GM23248 (cell line): ENCODE measurements around the gene MAML3. TPM values are rescaled to one million over a fixed set of nuclear protein-coding genes. Genes with fewer than 3 reads are reported as not detected.

Source experiments
- DNase-seq: peaks from one replicate; pipeline ENCODE4 v3.0.0-alpha.2; 2015
- H2AFZ ChIP-seq: fragments of 200-600 bp; sonication (generic); 2 replicates; pipeline ENCODE4 v1.6.1; 2016; ENCODE audit warnings: antibody characterized with exemption
- H3F3A ChIP-seq: fragments of 200-600 bp; sonication (generic); 2 replicates; pipeline ENCODE4 v1.6.1; 2016; ENCODE audit warnings: mild to moderate bottlenecking, antibody characterized with exemption, mixed run types; ENCODE audit not compliant: insufficient read depth
- H3K27ac ChIP-seq: fragments of 200-600 bp; sonication (generic); 2 replicates; pipeline ENCODE4 v1.5.1; 2016; ENCODE audit warnings: mild to moderate bottlenecking
- H3K27me3 ChIP-seq: fragments of 200-600 bp; sonication (generic); replicated peaks from 2 replicates; pipeline ENCODE4 v1.6.1; 2016; ENCODE audit warnings: mild to moderate bottlenecking; ENCODE audit not compliant: insufficient read depth
- H3K36me3 ChIP-seq: fragments of 200-600 bp; sonication (generic); 2 replicates; pipeline ENCODE4 v1.6.1; 2016; ENCODE audit warnings: low read depth, mild to moderate bottlenecking
- H3K4me1 ChIP-seq: fragments of 200-600 bp; sonication (generic); 2 replicates; pipeline ENCODE4 v1.6.1; 2016; ENCODE audit warnings: mild to moderate bottlenecking; ENCODE audit not compliant: insufficient read depth
- H3K4me2 ChIP-seq: fragments of 200-600 bp; sonication (generic); one replicate; pipeline ENCODE4 v1.6.1; 2016; ENCODE audit warnings: mild to moderate bottlenecking; ENCODE audit not compliant: unreplicated experiment
- H3K4me3 ChIP-seq: fragments of 200-600 bp; sonication (generic); 2 replicates; pipeline ENCODE4 v1.5.1; 2016; ENCODE audit warnings: mild to moderate bottlenecking
- H3K79me2 ChIP-seq: fragments of 200-600 bp; sonication (generic); 2 replicates; pipeline ENCODE4 v1.6.1; 2016; ENCODE audit warnings: mild to moderate bottlenecking; ENCODE audit not compliant: insufficient read depth
- H3K9ac ChIP-seq: fragments of 200-600 bp; sonication (generic); 2 replicates; pipeline ENCODE4 v1.6.1; 2016; ENCODE audit warnings: mild to moderate bottlenecking
- H3K9me2 ChIP-seq: fragments of 200-600 bp; sonication (generic); 2 replicates; pipeline ENCODE4 v1.6.1; 2016; ENCODE audit warnings: mixed run types, mild to moderate bottlenecking, moderate library complexity; ENCODE audit not compliant: insufficient read depth
- H3K9me3 ChIP-seq: fragments of 200-600 bp; sonication (generic); one replicate; pipeline ENCODE4 v1.6.1; 2017; ENCODE audit warnings: low read depth
- H4K20me1 ChIP-seq: fragments of 200-600 bp; sonication (generic); 2 replicates; pipeline ENCODE4 v1.6.0; 2016; ENCODE audit not compliant: insufficient read depth
- EZH2 ChIP-seq: fragments of 200-600 bp; sonication (generic); IDR thresholded peaks from 2 replicates; pipeline ENCODE4 v1.6.1; 2018; ENCODE audit warnings: antibody characterized with exemption, mild to moderate bottlenecking; ENCODE audit not compliant: insufficient read depth, poor library complexity, severe bottlenecking
- EZH2phosphoT487 ChIP-seq: fragments of 200-600 bp; sonication (generic); IDR thresholded peaks from 2 replicates; pipeline ENCODE4 v1.6.1; 2018; ENCODE audit warnings: antibody characterized with exemption, moderate library complexity, mild to moderate bottlenecking, low read depth; ENCODE audit not compliant: insufficient read depth
- WGBS, 2 experiments: methylation state at CpG; one replicate each; pipeline ENCODE4 v1.1.6; 2015 to 2017; ENCODE audit warnings: low lambda C conversion rate in 2 of 2, low coverage in 1 of 2; ENCODE audit errors: missing lambda C conversion rate in 2 of 2; 5-methylcytosine and 5-hydroxymethylcytosine counted together
- in situ Hi-C: fragments of 300-500 bp; cut with MboI; formaldehyde crosslinking; loops from 2 replicates; pipeline ENCODE4 v1.15.0; 2020
- polyA plus RNA-seq: library from polyadenylated mRNA; unstranded; fragments of >200 nt; fragmentation: Nextera tagmentation; extraction: Ambion mirVana; gene quantifications from 2 replicates; pipeline ENCODE4 v1.2.1, GENCODE V29; 2016
- total RNA-seq: library from RNA; depleted of rRNA; stranded (reverse); fragments of >200 nt; shearing (Covaris generic); gene quantifications from 2 replicates; pipeline ENCODE4 v1.2.3, GENCODE V29; 2014

MAML3 gene
- total and polyA plus RNA-seq, 2 experiments from 2014 or later, result 0.96 to 1.5 TPM

- H3K4me2 ChIP-seq, result no peak overlapping the region
- H3K27ac ChIP-seq, result no peak overlapping the region
- H2AFZ ChIP-seq, result no peak overlapping the region
- no peaks in the 10 kb centered on the region for H3K36me3 ChIP-seq
- H3K79me2 ChIP-seq, result no peaks in the 10 kb centered on the region
- TF ChIP-seq EZH2phosphoT487 (no peak), EZH2 (no peak)
- no peaks in the 10 kb centered on the region for H3K9me2 ChIP-seq
- no peaks in the 10 kb centered on the region for H3K27me3 ChIP-seq
- no peak overlapping the region for H3K9ac ChIP-seq
- in situ Hi-C loops, result no loop called here
- DNase-seq, result no peak
- H4K20me1 ChIP-seq, result no peaks in the 10 kb centered on the region
- no peak overlapping the region for H3K4me3 ChIP-seq
- 91 to 94% methylated on average over 2 of the region's 2 CpGs for WGBS, 2 experiments
- H3K9me3 ChIP-seq, result no peaks in the 10 kb centered on the region
- 0 out of 2 replicates have a peak, but pooled peaks cover 4% of the 10 kb centered on the region for H3K4me1 ChIP-seq
- H3F3A ChIP-seq, result no peaks in the 10 kb centered on the region
These were observed 215.6 kb downstream of the MAML3 start for GRCh38 chr4:139938414-139938813.

GRCh38 chr4:139935911-139936310 is 218.1 kb downstream of the MAML3 start:
- Histone ChIP-seq H3K27me3 (no peaks in the 10 kb centered on the region), H3K79me2 (no peaks in the 10 kb centered on the region), H4K20me1 (no peaks in the 10 kb centered on the region), H2AFZ (no peak overlapping the region), H3K9me2 (no peaks in the 10 kb centered on the region), H3K4me3 (no peak overlapping the region), H3K4me2 (no peak overlapping the region), H3F3A (no peaks in the 10 kb centered on the region), H3K9me3 (no peaks in the 10 kb centered on the region), H3K4me1 (0 out of 2 replicates have a peak, but pooled peaks cover 4% of the 10 kb centered on the region), H3K9ac (no peak overlapping the region), H3K36me3 (no peaks in the 10 kb centered on the region), H3K27ac (no peak overlapping the region)
- no peak for DNase-seq
- TF ChIP-seq EZH2phosphoT487 (no peak), EZH2 (no peak)
- in situ Hi-C loops, result no loop called here
- WGBS, 2 experiments, result 85 to 87% methylated on average over 4 of the region's 4 CpGs

GRCh38 chr4:139934708-139935195 is 219.2 kb downstream of the MAML3 start:
- Histone ChIP-seq H3K36me3 (no peaks in the 10 kb centered on the region), H3K27me3 (no peaks in the 10 kb centered on the region), H3K4me3 (no peak overlapping the region), H3F3A (no peaks in the 10 kb centered on the region), H3K79me2 (no peaks in the 10 kb centered on the region), H3K9me3 (no peaks in the 10 kb centered on the region), H3K27ac (no peak overlapping the region), H3K9me2 (no peaks in the 10 kb centered on the region), H2AFZ (peak overlapping the region; percentile 76), H4K20me1 (no peaks in the 10 kb centered on the region), H3K9ac (no peak overlapping the region), H3K4me2 (peak overlapping the region; percentile 56), H3K4me1 (0 out of 2 replicates have a peak, but pooled peaks cover 4% of the 10 kb centered on the region)
- in situ Hi-C loops, result no loop called here
- 45% methylated on average over 3 of the region's 3 CpGs for WGBS, 2 experiments
- DNase-seq, result no peak
- TF ChIP-seq EZH2phosphoT487, result no peak

GRCh38 chr4:139934057-139934707 is 219.8 kb downstream of the MAML3 start:
- Histone ChIP-seq H2AFZ (peak overlapping the region; percentile 76), H3K4me2 (peak overlapping the region; percentile 56)
- TF ChIP-seq EZH2 (no peak), EZH2phosphoT487 (no peak)

More at GRCh38 chr4:139934057-139934707, 219.8 kb downstream of the MAML3 start:
- no peaks in the 10 kb centered on the region for H3F3A ChIP-seq
- no peak overlapping the region for H3K27ac ChIP-seq
- WGBS, 2 experiments, result 21 to 30% methylated on average over 10 of the region's 10 CpGs
- no peaks in the 10 kb centered on the region for H3K36me3 ChIP-seq
- H3K9ac ChIP-seq, result no peak overlapping the region
- H4K20me1 ChIP-seq, result no peaks in the 10 kb centered on the region
- H3K27me3 ChIP-seq, result no peaks in the 10 kb centered on the region
- in situ Hi-C loops, result no loop called here
- H3K9me2 ChIP-seq, result no peaks in the 10 kb centered on the region
- H3K4me1 ChIP-seq, result 0 out of 2 replicates have a peak, but pooled peaks cover 4% of the 10 kb centered on the region
- no peaks in the 10 kb centered on the region for H3K79me2 ChIP-seq
- DNase-seq, result peak; percentile 68
- H3K9me3 ChIP-seq, result no peaks in the 10 kb centered on the region
- H3K4me3 ChIP-seq, result no peak overlapping the region
